SK-N-SH treated with all-trans-retinoic acid at 6 μM for 48 hours (cell line): ENCODE measurements around the gene SPATA6L.

Source experiments
- ATAC-seq: fragments of 200-7000 bp; cut with Tn5 transposase; 3 replicates; pipeline ENCODE4 v1.9.1; 2020; ENCODE audit warnings: mild to moderate bottlenecking, moderate library complexity
- ARNTL ChIP-seq: fragments of 450-650 bp; formaldehyde crosslinking; IDR thresholded peaks from 2 replicates; pipeline ENCODE4 v1.5.0; 2020; ENCODE audit warnings: low read depth, mild to moderate bottlenecking, moderate library complexity, borderline replicate concordance
- BACH2 ChIP-seq: fragments of 250-450 bp; sonication (Bioruptor Pico); IDR thresholded peaks from 2 replicates; pipeline ENCODE4 v1.9.0; 2021; ENCODE audit warnings: mild to moderate bottlenecking, borderline replicate concordance
- ESRRG ChIP-seq: fragments of 250-450 bp; sonication (Bioruptor Pico); IDR thresholded peaks from 2 replicates; pipeline ENCODE4 v1.6.1; 2021; ENCODE audit warnings: mild to moderate bottlenecking
- GLIS3 ChIP-seq: fragments of 250-450 bp; sonication (Bioruptor Pico); IDR thresholded peaks from 2 replicates; pipeline ENCODE4 v1.5.0; 2020; ENCODE audit warnings: mild to moderate bottlenecking, moderate library complexity
- ISL1 ChIP-seq: fragments of 250-450 bp; sonication (Bioruptor Pico); IDR thresholded peaks from 2 replicates; pipeline ENCODE4 v2.1.2; 2022; ENCODE audit warnings: mild to moderate bottlenecking, moderate library complexity
- OSR1 ChIP-seq: fragments of 250-450 bp; sonication (Bioruptor Pico); IDR thresholded peaks from 2 replicates; pipeline ENCODE4 v1.8.0; 2022; ENCODE audit warnings: moderate library complexity, mild to moderate bottlenecking, inconsistent platforms
- PPARA ChIP-seq: fragments of 250-450 bp; sonication (Bioruptor Pico); IDR thresholded peaks from 2 replicates; pipeline ENCODE4 v1.5.0; 2020; ENCODE audit warnings: mild to moderate bottlenecking, borderline replicate concordance
- RARB ChIP-seq: fragments of 250-450 bp; sonication (Bioruptor Pico); IDR thresholded peaks from 2 replicates; pipeline ENCODE4 v1.8.0; 2021; ENCODE audit warnings: mild to moderate bottlenecking, moderate library complexity
- SNAI2 ChIP-seq: fragments of 250-450 bp; sonication (Bioruptor Pico); IDR thresholded peaks from 2 replicates; pipeline ENCODE4 v1.5.0; 2020; ENCODE audit warnings: mild to moderate bottlenecking, moderate library complexity
- TCF4 ChIP-seq: fragments of 250-450 bp; sonication (Bioruptor Pico); IDR thresholded peaks from 2 replicates; pipeline ENCODE4 v1.8.0; 2021; ENCODE audit warnings: mild to moderate bottlenecking, moderate library complexity, borderline replicate concordance
- TOX ChIP-seq: fragments of 250-450 bp; sonication (Bioruptor Pico); IDR thresholded peaks from 2 replicates; pipeline ENCODE4 v1.8.0; 2021; ENCODE audit warnings: mild to moderate bottlenecking, moderate library complexity, borderline replicate concordance
- ZC3H10 ChIP-seq: fragments of 250-450 bp; sonication (Bioruptor Pico); IDR thresholded peaks from 2 replicates; pipeline ENCODE4 v1.5.1; 2021; ENCODE audit warnings: mild to moderate bottlenecking, moderate library complexity
- ZFP3 ChIP-seq: fragments of 250-450 bp; sonication (Bioruptor Pico); IDR thresholded peaks from 2 replicates; pipeline ENCODE4 v1.5.0; 2020; ENCODE audit warnings: mild to moderate bottlenecking, moderate library complexity
- ZFP30 ChIP-seq: fragments of 450-650 bp; formaldehyde crosslinking; IDR thresholded peaks from 2 replicates; pipeline ENCODE4 v1.5.0; 2022; ENCODE audit warnings: mild to moderate bottlenecking, moderate library complexity
- ZNF565 ChIP-seq: fragments of 450-650 bp; formaldehyde crosslinking; conservative IDR thresholded peaks from 2 replicates; pipeline ENCODE4 v1.5.0; 2020; ENCODE audit warnings: low read depth, mild to moderate bottlenecking, moderate library complexity
- ZNF70 ChIP-seq: fragments of 450-650 bp; formaldehyde crosslinking; IDR thresholded peaks from 2 replicates; pipeline ENCODE4 v1.5.0; 2020; ENCODE audit warnings: mild to moderate bottlenecking, moderate library complexity
- ZNF8 ChIP-seq: fragments of 450-650 bp; formaldehyde crosslinking; IDR thresholded peaks from 2 replicates; pipeline ENCODE4 v1.5.0; 2020; ENCODE audit warnings: mild to moderate bottlenecking, moderate library complexity
- TF ChIP-seq, protein P1 (sequence below): fragments of 250-450 bp; sonication (Bioruptor Pico); IDR thresholded peaks from 2 replicates; pipeline ENCODE4 v1.8.0; 2021; ENCODE audit warnings: low read depth, mild to moderate bottlenecking, moderate library complexity, borderline replicate concordance
- TF ChIP-seq, protein P2 (sequence below): fragments of 250-450 bp; sonication (Bioruptor Pico); IDR thresholded peaks from 2 replicates; pipeline ENCODE4 v1.8.0; 2020; ENCODE audit warnings: mild to moderate bottlenecking, moderate library complexity, borderline replicate concordance
- TF ChIP-seq, protein P3 (sequence below): fragments of 250-450 bp; sonication (Bioruptor Pico); IDR thresholded peaks from 2 replicates; pipeline ENCODE4 v1.5.1; 2020; ENCODE audit warnings: low read depth, mild to moderate bottlenecking, moderate library complexity
- TF ChIP-seq, protein P4 (sequence below): fragments of 250-450 bp; sonication (Bioruptor Pico); IDR thresholded peaks from 2 replicates; pipeline ENCODE4 v1.5.1; 2021; ENCODE audit warnings: mild to moderate bottlenecking, moderate library complexity

SPATA6L gene

DNA sequence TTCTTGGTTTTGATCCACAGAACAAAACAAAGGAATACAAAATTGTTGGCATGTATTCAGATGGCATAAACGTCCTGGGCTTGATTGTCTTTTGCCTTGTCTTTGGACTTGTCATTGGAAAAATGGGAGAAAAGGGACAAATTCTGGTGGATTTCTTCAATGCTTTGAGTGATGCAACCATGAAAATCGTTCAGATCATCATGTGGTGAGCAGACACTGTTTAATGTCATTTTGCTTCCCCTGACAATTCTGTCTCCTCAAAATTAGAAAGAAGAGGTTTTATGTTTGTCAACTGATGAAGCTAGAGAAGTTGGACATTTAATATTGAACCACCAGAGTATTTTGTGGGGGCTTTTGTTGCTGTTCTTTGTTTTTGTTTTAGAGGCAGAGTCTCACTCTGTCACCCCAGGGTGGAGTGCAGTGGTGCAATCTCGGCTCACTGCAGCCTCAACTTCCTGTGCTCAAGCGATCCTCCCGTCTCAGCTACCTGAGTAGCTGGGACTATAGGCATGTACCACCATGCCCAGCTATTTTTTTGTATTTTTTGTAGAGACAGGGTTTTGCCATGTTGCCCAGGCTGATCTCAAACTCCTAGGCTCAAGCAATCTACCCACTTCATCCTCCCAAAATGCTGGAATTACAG lies 94.0 kb downstream of the SPATA6L start:
- no peak for ATAC-seq
- TF ChIP-seq ZFP30 (CRISPR knock-in tag) (no peak), ZFP3 (CRISPR knock-in tag) (no peak)

DNA sequence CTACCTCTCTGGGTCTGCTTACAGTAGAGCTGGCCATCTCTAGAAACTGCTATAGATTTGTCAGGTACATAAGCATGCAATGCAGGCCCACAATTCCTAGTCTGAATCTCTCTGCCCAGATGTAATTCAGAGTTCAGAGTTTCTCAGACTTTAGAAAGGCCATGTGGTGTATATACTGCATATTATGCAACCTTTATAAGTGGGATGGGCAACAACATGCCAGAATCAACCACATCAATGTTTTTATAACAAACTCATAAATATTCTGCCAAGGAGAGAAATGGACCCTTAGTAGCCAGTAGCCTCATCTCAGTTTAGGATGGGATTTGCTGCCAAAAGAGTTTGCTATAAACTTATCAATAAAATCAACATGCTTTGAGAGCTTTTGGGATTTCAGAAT lies 97.2 kb downstream of the SPATA6L start:
- TF ChIP-seq PPARA (CRISPR knock-in tag), result no peak
- no peak for TF ChIP-seq TOX
- TF ChIP-seq, protein P1, sequence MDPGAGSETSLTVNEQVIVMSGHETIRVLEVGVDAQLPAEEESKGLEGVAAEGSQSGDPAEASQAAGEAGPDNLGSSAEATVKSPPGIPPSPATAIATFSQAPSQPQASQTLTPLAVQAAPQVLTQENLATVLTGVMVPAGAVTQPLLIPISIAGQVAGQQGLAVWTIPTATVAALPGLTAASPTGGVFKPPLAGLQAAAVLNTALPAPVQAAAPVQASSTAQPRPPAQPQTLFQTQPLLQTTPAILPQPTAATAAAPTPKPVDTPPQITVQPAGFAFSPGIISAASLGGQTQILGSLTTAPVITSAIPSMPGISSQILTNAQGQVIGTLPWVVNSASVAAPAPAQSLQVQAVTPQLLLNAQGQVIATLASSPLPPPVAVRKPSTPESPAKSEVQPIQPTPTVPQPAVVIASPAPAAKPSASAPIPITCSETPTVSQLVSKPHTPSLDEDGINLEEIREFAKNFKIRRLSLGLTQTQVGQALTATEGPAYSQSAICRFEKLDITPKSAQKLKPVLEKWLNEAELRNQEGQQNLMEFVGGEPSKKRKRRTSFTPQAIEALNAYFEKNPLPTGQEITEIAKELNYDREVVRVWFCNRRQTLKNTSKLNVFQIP (CRISPR knock-in tag), result no peak
- TF ChIP-seq, protein P2, sequence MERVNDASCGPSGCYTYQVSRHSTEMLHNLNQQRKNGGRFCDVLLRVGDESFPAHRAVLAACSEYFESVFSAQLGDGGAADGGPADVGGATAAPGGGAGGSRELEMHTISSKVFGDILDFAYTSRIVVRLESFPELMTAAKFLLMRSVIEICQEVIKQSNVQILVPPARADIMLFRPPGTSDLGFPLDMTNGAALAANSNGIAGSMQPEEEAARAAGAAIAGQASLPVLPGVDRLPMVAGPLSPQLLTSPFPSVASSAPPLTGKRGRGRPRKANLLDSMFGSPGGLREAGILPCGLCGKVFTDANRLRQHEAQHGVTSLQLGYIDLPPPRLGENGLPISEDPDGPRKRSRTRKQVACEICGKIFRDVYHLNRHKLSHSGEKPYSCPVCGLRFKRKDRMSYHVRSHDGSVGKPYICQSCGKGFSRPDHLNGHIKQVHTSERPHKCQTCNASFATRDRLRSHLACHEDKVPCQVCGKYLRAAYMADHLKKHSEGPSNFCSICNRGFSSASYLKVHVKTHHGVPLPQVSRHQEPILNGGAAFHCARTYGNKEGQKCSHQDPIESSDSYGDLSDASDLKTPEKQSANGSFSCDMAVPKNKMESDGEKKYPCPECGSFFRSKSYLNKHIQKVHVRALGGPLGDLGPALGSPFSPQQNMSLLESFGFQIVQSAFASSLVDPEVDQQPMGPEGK (CRISPR knock-in tag), result no peak
- no peak for TF ChIP-seq ESRRG (CRISPR knock-in tag)
- no peak for TF ChIP-seq ZFP3 (CRISPR knock-in tag)
- TF ChIP-seq, protein P3, sequence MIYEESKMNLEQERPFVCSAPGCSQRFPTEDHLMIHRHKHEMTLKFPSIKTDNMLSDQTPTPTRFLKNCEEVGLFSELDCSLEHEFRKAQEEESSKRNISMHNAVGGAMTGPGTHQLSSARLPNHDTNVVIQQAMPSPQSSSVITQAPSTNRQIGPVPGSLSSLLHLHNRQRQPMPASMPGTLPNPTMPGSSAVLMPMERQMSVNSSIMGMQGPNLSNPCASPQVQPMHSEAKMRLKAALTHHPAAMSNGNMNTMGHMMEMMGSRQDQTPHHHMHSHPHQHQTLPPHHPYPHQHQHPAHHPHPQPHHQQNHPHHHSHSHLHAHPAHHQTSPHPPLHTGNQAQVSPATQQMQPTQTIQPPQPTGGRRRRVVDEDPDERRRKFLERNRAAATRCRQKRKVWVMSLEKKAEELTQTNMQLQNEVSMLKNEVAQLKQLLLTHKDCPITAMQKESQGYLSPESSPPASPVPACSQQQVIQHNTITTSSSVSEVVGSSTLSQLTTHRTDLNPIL (CRISPR knock-in tag), result no peak
- TF ChIP-seq BACH2 (CRISPR knock-in tag), result no peak
- TF ChIP-seq ZFP30 (CRISPR knock-in tag), result no peak
- no peak for ATAC-seq

DNA sequence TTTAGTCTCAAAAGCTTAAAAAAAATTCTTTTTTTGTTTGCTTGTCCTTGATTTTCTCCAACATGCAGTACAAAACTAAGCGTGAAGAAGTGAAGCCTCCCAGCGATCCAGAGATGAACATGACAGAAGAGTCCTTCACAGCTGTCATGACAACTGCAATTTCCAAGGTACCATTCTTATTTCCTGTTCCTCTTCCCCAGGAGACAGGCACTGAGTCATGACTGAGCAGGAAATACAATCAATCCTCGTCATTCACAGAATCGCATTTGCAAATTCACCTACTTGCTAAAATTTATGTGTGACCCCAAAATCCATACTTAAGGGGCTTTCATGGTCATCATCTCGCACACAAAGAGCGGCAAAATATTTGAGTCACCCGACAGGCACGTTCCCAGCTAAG lies 98.7 kb downstream of the SPATA6L start:
- TF ChIP-seq TCF4 (CRISPR knock-in tag), result no peak
- no peak for ATAC-seq

DNA sequence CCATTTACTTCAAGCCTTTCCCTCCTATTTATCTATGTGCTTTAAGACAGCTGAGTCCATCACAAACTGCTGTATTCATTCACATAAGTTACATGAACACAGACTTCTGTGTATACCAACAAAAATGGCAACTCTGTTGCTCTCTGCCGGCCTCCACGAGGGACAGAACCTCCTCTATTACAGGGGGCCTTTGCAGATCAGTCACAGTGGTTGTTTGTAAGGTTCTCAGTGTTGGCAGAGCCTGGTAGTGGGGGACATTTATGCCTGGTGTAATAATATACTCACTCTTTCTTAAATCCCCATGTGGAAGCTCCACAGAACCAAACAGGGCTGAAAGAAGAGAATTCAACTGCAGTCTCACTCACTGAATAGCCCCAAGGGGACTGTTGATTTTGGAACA lies 99.5 kb downstream of the SPATA6L start:
- no peak for ATAC-seq
- TF ChIP-seq SNAI2 (CRISPR knock-in tag) (no peak), RARB (no peak), TOX (no peak), ZNF70 (no peak), OSR1 (CRISPR knock-in tag) (no peak), ZFP30 (CRISPR knock-in tag) (no peak), ZNF565 (CRISPR knock-in tag) (no peak), GLIS3 (CRISPR knock-in tag) (no peak), ISL1 (CRISPR knock-in tag) (no peak), ESRRG (CRISPR knock-in tag) (no peak), ARNTL (CRISPR knock-in tag) (no peak), ZC3H10 (CRISPR knock-in tag) (no peak), PPARA (CRISPR knock-in tag) (no peak), ZNF8 (CRISPR knock-in tag) (no peak), TCF4 (CRISPR knock-in tag) (no peak)
- TF ChIP-seq, protein P3 (CRISPR knock-in tag), result no peak
- TF ChIP-seq, protein P2 (CRISPR knock-in tag), result no peak
- TF ChIP-seq, protein P4, sequence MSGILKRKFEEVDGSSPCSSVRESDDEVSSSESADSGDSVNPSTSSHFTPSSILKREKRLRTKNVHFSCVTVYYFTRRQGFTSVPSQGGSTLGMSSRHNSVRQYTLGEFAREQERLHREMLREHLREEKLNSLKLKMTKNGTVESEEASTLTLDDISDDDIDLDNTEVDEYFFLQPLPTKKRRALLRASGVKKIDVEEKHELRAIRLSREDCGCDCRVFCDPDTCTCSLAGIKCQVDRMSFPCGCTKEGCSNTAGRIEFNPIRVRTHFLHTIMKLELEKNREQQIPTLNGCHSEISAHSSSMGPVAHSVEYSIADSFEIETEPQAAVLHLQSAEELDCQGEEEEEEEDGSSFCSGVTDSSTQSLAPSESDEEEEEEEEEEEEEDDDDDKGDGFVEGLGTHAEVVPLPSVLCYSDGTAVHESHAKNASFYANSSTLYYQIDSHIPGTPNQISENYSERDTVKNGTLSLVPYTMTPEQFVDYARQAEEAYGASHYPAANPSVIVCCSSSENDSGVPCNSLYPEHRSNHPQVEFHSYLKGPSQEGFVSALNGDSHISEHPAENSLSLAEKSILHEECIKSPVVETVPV, result no peak
